Activated CD8-positive, alpha-beta T cell treated with anti-CD3 and anti-CD28 coated beads for 36 hours (primary cell): ENCODE results near the gene CDC34. TPM values are rescaled to one million over a fixed set of nuclear protein-coding genes. Genes with fewer than 3 reads are reported as not detected.

Experiments used
- ATAC-seq: fragments of 200-7000 bp; cut with Tn5 transposase; one replicate; pipeline ENCODE4 v1.10.0; 2021; ENCODE audit warnings: mild to moderate bottlenecking, moderate library complexity
- CTCF ChIA-PET: fragments of 350-600 bp; sonication (Branson Sonifier 250); formaldehyde crosslinking; loops from one replicate; lab custom pipeline; 2021; ENCODE audit warnings: antibody characterized with exemption; lab: Charles Lee
- POLR2A ChIA-PET: fragments of 350-600 bp; sonication (Branson Sonifier 250); formaldehyde crosslinking; loops from one replicate; lab custom pipeline; 2021; ENCODE audit warnings: antibody characterized with exemption; lab: Charles Lee
- DNase-seq: peaks from one replicate; pipeline ENCODE4 v3.0.0-alpha.2; 2020
- H3K27ac Mint-ChIP-seq: one replicate; pipeline ENCODE4 v1.8.0; 2021; ENCODE audit warnings: mild to moderate bottlenecking, mixed read lengths
- H3K27me3 Mint-ChIP-seq: one replicate; pipeline ENCODE4 v1.8.0; 2021; ENCODE audit warnings: mixed read lengths
- H3K36me3 Mint-ChIP-seq: one replicate; pipeline ENCODE4 v1.8.0; 2021; ENCODE audit warnings: low read depth, mixed read lengths
- H3K4me1 Mint-ChIP-seq: one replicate; pipeline ENCODE4 v1.8.0; 2021; ENCODE audit warnings: low read depth, mixed read lengths
- H3K4me3 Mint-ChIP-seq: one replicate; pipeline ENCODE4 v1.8.0; 2021; ENCODE audit warnings: mild to moderate bottlenecking, moderate library complexity, mixed read lengths
- H3K9me3 Mint-ChIP-seq: one replicate; pipeline ENCODE4 v1.8.0; 2021; ENCODE audit warnings: mixed read lengths
- intact Hi-C: fragments of 100-400 bp; cut with micrococcal nuclease; formaldehyde crosslinking; loops from one replicate; pipeline ENCODE4 v1.10.0; 2022
- total RNA-seq, 2 experiments: library from RNA; stranded (reverse); gene quantifications; one replicate each; pipeline ENCODE4 v1.2.3, GENCODE V29; 2021
- TF ChIP-seq, protein P1 (sequence below): fragments of 200-600 bp; IDR thresholded peaks from one replicate; pipeline ENCODE4 v1.8.0; 2022; ENCODE audit warnings: antibody characterized with exemption, mild to moderate bottlenecking

CDC34 gene
- total RNA-seq, 2 experiments from 2014 or later, result 38.1 to 43.7 TPM

DNA sequence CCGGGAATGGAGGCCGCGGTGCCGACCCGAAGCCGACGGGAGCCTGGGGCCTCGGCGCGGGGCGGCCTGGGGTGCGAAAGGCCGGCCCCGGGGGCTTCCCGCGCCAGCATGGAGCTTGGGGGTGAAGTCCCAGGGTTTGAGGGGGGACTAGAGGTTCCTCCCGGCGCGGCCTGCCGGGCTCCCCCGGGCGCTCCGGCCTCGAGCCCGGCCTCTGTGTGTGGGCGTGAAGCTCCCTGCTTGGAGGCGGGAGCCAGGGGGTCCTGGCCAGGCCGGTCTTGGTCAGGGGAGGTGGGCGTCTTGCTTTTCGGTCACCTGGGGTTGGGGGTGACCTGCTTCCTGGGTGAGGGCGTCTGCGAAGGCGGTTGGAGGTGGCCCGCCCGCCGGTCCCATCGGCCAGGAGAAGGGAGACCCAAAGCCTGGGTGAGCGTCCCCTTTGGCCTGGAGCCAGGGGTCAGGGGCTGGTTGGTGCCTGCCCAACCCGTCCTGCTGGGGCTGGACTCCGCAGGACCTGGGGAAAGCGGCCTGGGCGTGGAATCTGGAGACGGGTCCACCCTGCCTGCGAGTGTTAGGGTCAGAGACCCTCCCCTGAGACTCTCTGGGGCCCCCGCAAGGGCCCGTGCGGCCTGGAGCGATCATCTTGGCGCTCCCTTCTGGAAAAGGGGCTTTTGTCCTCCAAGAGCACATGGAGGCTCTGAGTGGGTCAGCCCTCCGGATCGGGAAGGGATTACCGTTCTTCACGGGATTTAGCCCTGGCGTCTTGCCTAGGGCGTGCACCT, 41.4 kb downstream of the CDC34 start:
- Mint-ChIP-seq H3K4me1 (peaks cover 40% of the 10 kb centered on the region), H3K9me3 (no peaks in the 10 kb centered on the region), H3K27me3 (no peaks in the 10 kb centered on the region), H3K4me3 (peak overlapping the region; percentile 87), H3K27ac (peak overlapping the region; percentile 69), H3K36me3 (peaks cover 14% of the 10 kb centered on the region)
- ChIA-PET CTCF (interaction anchor here (0.9 kb wide), 1 partner anchor 11 kb away, joined by 4 read pairs; no protein-coding TSS in a partner anchor), POLR2A (interaction anchor here (1.0 to 2.1 kb wide), 6 partner anchors 9 to 90 kb away, joined by 3 to 11 read pairs (median 7); partner anchors contain the start of genes CDC34 and RNF126)
- TF ChIP-seq, protein P1, sequence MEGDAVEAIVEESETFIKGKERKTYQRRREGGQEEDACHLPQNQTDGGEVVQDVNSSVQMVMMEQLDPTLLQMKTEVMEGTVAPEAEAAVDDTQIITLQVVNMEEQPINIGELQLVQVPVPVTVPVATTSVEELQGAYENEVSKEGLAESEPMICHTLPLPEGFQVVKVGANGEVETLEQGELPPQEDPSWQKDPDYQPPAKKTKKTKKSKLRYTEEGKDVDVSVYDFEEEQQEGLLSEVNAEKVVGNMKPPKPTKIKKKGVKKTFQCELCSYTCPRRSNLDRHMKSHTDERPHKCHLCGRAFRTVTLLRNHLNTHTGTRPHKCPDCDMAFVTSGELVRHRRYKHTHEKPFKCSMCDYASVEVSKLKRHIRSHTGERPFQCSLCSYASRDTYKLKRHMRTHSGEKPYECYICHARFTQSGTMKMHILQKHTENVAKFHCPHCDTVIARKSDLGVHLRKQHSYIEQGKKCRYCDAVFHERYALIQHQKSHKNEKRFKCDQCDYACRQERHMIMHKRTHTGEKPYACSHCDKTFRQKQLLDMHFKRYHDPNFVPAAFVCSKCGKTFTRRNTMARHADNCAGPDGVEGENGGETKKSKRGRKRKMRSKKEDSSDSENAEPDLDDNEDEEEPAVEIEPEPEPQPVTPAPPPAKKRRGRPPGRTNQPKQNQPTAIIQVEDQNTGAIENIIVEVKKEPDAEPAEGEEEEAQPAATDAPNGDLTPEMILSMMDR, result no peak
- DNase-seq, result peak; percentile 36
- intact Hi-C loops, result no loop called here
- ATAC-seq, result peak; percentile 10

DNA sequence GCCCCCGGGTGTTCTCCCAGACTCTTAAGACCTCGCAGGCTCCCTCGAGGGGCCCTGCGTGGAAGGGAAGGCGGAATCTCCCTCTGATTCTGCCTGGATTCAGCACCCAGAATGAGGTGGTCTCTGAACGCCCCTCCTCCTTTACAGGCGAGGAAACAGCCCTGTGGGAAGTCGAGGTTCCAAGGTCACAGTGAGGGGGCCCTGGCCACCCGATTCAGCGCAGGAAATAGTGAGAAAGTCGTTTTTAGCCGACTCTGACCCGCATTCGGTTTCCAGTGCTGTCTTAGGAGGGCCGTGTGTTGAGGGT, 41.9 kb downstream of the CDC34 start:
- Mint-ChIP-seq H3K4me3 (peak overlapping the region; percentile 87), H3K27me3 (no peaks in the 10 kb centered on the region), H3K9me3 (no peaks in the 10 kb centered on the region), H3K27ac (peak overlapping the region; percentile 69), H3K36me3 (peaks cover 16% of the 10 kb centered on the region), H3K4me1 (peaks cover 43% of the 10 kb centered on the region)
- intact Hi-C loops, result no loop called here
- ATAC-seq (no peak), DNase-seq (no peak)
- ChIA-PET CTCF (interaction anchor here (2.0 kb wide), 1 partner anchor 10 kb away, joined by 7 read pairs; no protein-coding TSS in a partner anchor), POLR2A (no interaction called here)
- TF ChIP-seq, protein P1, result no peak

DNA sequence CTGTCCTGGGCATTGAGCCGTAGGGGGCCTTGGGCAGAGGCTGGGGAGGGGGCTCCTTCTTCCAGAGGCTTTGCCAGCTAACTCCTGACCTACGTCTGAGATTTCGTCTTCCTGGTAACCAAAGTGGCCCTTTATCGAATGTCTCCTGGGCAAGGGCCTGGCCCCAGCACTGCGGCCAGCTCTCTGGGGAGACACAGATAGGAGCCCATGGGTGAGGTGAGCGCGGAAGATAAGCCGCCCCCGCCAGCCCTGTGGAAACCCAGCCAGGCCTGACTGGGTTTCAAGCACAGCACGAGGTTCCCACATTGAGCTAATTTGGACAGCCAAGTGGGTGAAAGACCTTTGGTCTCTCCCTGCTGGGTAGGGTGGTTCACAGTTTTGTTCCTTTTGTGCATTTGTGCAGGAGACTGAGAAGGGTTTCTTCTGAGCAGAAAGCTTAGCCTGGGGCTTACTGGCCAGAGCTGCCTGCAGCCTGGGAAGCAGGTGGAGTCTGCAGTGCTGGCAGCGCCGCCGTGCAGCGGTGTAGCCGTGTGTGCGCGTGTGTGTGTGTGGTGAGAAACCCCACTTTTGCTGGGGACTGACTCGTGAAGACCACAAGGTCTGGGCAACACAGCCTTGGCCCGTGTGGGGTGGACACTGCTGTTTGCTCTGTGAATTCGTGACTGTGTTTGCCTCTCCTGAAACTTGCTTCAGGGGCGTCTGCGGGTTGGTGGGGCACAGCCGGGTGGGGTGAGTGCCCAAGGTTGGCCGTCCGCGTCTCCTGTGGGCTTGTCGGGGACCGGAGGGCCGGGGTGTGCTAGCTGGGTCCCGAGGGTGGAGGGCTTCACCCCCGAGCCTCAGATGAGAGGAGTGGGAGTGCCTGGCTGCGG, 43.3 kb downstream of the CDC34 start:
- CTCF ChIA-PET, result interaction anchor here (0.8 to 2.0 kb wide), 4 partner anchors 9 to 41 kb away, joined by 3 to 7 read pairs (median 3); no protein-coding TSS in a partner anchor
- Mint-ChIP-seq H3K27me3 (no peaks in the 10 kb centered on the region), H3K9me3 (no peaks in the 10 kb centered on the region), H3K4me3 (peak overlapping the region; percentile 87), H3K27ac (no peak overlapping the region), H3K4me1 (peaks cover 40% of the 10 kb centered on the region), H3K36me3 (peaks cover 13% of the 10 kb centered on the region)
- TF ChIP-seq, protein P1, result no peak
- intact Hi-C loops, result no loop called here
- no peak for ATAC-seq
- DNase-seq, result no peak
- POLR2A ChIA-PET, result interaction anchor here (0.7 to 1.8 kb wide), 5 partner anchors 9 to 86 kb away, joined by 3 to 8 read pairs (median 3); no protein-coding TSS in a partner anchor

DNA sequence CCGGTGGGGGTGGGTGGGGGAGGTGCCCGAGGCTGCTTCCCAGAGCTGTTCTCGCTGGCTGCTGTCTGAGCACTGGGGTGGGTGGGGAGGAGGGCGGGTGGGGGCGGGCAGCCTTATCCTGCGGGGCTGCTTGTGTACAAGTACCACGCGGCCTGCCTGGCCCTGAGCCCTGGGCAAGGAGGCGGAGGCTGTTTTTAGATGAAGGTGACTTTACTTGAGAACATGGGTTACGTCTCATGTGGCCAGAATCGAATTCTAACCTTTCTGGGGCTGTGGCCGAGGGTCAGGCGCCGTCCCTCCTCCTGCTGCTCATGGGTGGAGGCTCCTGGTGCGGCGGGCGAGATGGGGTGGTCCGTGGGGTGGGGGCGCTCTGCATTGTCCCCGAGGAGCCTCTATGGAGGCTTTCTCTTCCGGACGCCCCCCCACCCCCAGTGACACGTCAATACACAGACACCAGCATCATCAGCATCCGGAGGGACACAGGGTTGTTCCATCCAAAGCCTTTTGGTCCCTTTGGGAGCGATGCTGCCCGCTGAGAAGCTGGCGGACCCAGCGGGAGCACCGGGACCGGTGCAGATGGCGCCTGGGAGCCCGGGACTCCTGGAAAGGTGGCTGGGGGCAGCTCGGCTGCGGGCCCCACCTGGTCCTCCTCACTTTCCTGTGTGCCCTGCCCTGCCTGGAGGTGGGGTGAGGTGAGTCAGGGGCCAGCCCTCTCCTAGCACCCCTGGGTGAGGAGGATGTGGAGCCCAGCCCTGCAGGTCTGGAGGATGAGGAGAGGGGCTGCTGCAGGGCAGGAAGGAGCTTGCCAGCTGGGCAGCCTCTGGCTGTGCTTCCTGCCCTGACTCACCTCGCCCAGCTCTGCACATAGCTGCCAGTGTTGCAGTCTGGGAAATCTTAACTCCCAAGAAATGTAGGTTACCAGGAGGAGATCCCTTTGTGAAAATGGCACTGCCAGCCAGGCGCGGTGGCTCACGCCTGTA, 44.3 kb downstream of the CDC34 start:
- ChIA-PET POLR2A (interaction anchor here (0.9 to 1.8 kb wide), 3 partner anchors 10 to 54 kb away, joined by 3 to 8 read pairs (median 4); no protein-coding TSS in a partner anchor), CTCF (interaction anchor here (0.8 to 2.0 kb wide), 5 partner anchors 8 to 408 kb away, joined by 3 to 12 read pairs (median 4); partner anchors contain the start of gene WDR18)
- peaks cover 13% of the 10 kb centered on the region for H3K36me3 Mint-ChIP-seq
- no peak for DNase-seq
- no peaks in the 10 kb centered on the region for H3K9me3 Mint-ChIP-seq
- intact Hi-C loops, result no loop called here
- no peak overlapping the region for H3K27ac Mint-ChIP-seq
- TF ChIP-seq, protein P1, result no peak
- H3K4me3 Mint-ChIP-seq, result no peak overlapping the region
- H3K27me3 Mint-ChIP-seq, result no peaks in the 10 kb centered on the region
- ATAC-seq, result no peak
- H3K4me1 Mint-ChIP-seq, result peaks cover 38% of the 10 kb centered on the region
